ENCODE data around the gene EP300. TPM values are rescaled to one million over a fixed set of nuclear protein-coding genes. Genes with fewer than 3 reads are reported as not detected.

Gene EP300
- total and polyA plus RNA-seq, 12 donors: 7.0 to 161 (median 51.8) TPM

- intact Hi-C loops (cut with DNase I): no loop called here
These were observed 104.9 kb downstream of the EP300 start for GRCh38 chr22:41197038-41197972.

GRCh38 chr22:41198027-41198580 lies 105.7 kb downstream of the EP300 start:
- H3K27me3 ChIP-seq: no peaks in the 10 kb centered on the region
- peak overlapping the region in 2 of 4 donors; percentile 55 to 79 for H3K4me3 ChIP-seq
- H3K9me3 ChIP-seq (replicated peaks in 1 of 3): no peaks in the 10 kb centered on the region
- H3K36me3 ChIP-seq (replicated peaks in 1 of 2): no peaks in the 10 kb centered on the region
- H3K4me1 ChIP-seq (replicated peaks in 1 of 2): peaks cover 0 to 15% of the 10 kb centered on the region in 2 donors
- WGBS, 4 donors: 2 to 6% (median 3%) methylated on average over 9 of the region's 9 CpGs
- intact Hi-C loops (cut with DNase I): no loop called here
- DNase-seq: peak in 4 of 7 donors; percentile 41 to 56 (median 46)
- TF ChIP-seq CTCF (IDR thresholded peaks at IDR 0.05) (peak in 2 of 6 experiments; percentile 7 to 15), POLR2A (IDR thresholded peaks at IDR 0.05) (no peak)
- H3K27ac ChIP-seq: peak overlapping the region in 1 of 5 donors; percentile 6

More at GRCh38 chr22:41197038-41197972, 104.9 kb downstream of the EP300 start:
- Histone ChIP-seq H3K4me1 (replicated peaks in 1 of 2) (peaks cover 0 to 15% of the 10 kb centered on the region in 2 donors), H3K27ac (peak overlapping the region in 3 of 5 donors; percentile 24 to 60 (median 31)), H3K4me3 (peak overlapping the region; percentile 46 to 79 (median 56)), H3K9me3 (replicated peaks in 1 of 3) (no peaks in the 10 kb centered on the region), H3K27me3 (no peaks in the 10 kb centered on the region), H3K36me3 (replicated peaks in 1 of 2) (no peaks in the 10 kb centered on the region)
- 0 to 1% (median 0%) methylated on average over 8 to 91 of the region's 91 CpGs for WGBS, 4 donors
- TF ChIP-seq CTCF (IDR thresholded peaks at IDR 0.05) (peak in 2 of 6 experiments; percentile 19 to 25), POLR2A (IDR thresholded peaks at IDR 0.05) (peak in 1 of 2 donors; percentile 39)
- DNase-seq: peak; percentile 76 to 85 (median 83)

- no peak overlapping the region for H3K4me3 ChIP-seq
- no peaks in the 10 kb centered on the region for H3K36me3 ChIP-seq (replicated peaks in 1 of 2)
- no peaks in the 10 kb centered on the region for H3K9me3 ChIP-seq (replicated peaks in 1 of 3)
- no peak for DNase-seq
- no peak for TF ChIP-seq CTCF (IDR thresholded peaks at IDR 0.05)
- no peak for TF ChIP-seq POLR2A (IDR thresholded peaks at IDR 0.05)
- H3K4me1 ChIP-seq (replicated peaks in 1 of 2): peaks cover 7 to 22% of the 10 kb centered on the region in 2 donors
- 61 to 70% (median 70%) methylated on average over 10 of the region's 10 CpGs for WGBS, 4 donors
- H3K27me3 ChIP-seq: no peaks in the 10 kb centered on the region
- no peak overlapping the region for H3K27ac ChIP-seq
- intact Hi-C loops (cut with DNase I): loop anchor here in 1 of 2 donors (10.0 kb wide), 1 partner anchor 56 kb away; no protein-coding TSS in a partner anchor
These were observed 108.7 kb downstream of the EP300 start for GRCh38 chr22:41201141-41201540.

- Histone ChIP-seq H3K4me3 (no peak overlapping the region), H3K27me3 (no peaks in the 10 kb centered on the region), H3K36me3 (replicated peaks in 1 of 2) (no peaks in the 10 kb centered on the region), H3K9me3 (replicated peaks in 1 of 3) (no peaks in the 10 kb centered on the region), H3K27ac (no peak overlapping the region), H3K4me1 (replicated peaks in 1 of 2) (peaks cover 9 to 13% of the 10 kb centered on the region in 2 donors)
- TF ChIP-seq POLR2A (IDR thresholded peaks at IDR 0.05) (no peak), CTCF (IDR thresholded peaks at IDR 0.05) (no peak)
- DNase-seq: no peak
- intact Hi-C loops (cut with DNase I): loop anchor here in 1 of 2 donors (10.0 kb wide), 1 partner anchor 58 kb away; no protein-coding TSS in a partner anchor
- 79 to 94% (median 84%) methylated on average over 2 of the region's 2 CpGs for WGBS, 4 donors
These were observed 110.7 kb downstream of the EP300 start for GRCh38 chr22:41203118-41203517.
